ENCODE measurements around the gene METTL21C. TPM values are rescaled to one million over a fixed set of nuclear protein-coding genes. Genes with fewer than 3 reads are reported as not detected.

METTL21C gene
- total RNA-seq, 1 experiment from 2014 or later, result not detected

DNA sequence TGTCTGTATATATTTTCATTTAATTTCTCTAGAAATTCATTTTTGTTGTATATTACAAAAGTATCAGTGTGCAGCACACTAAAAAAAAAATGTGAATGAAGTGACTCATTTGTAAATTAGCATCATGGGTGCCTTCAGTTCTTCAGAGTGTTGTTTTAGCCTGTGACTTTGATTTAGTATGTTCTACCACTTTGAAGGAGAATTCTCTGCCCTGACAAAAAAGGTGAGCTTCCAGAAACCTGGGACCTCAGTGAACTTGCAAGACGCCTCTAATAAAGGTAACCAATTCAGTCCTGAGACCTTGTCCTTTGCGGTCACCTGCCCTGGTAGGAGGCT lies 2.4 kb downstream of the METTL21C start:
- ChIA-PET POLR2A (ENCODE audit: low non-redundant PET) (no interaction called here), CTCF (no interaction called here)
- DNase-seq (ENCODE audit: low spot score), result no peak
- no peaks in the 10 kb centered on the region for H3K27me3 ChIP-seq (replicated peaks; ENCODE audit: insufficient read depth, low read depth, low read length, poor library complexity)
- intact Hi-C loops (cut with micrococcal nuclease; ENCODE audit: unreplicated experiment), result no loop called here
- H3K9me3 ChIP-seq (ENCODE audit: low read depth, low read length, poor library complexity, severe bottlenecking), result no peaks in the 10 kb centered on the region
- no peaks in the 10 kb centered on the region for H3K4me1 ChIP-seq (ENCODE audit: insufficient read depth, low read length, poor library complexity, severe bottlenecking)
- no peaks in the 10 kb centered on the region for H3K36me3 ChIP-seq (ENCODE audit: insufficient read depth, low read length, poor library complexity, severe bottlenecking)
- H3K27ac ChIP-seq (ENCODE audit: low read depth, low read length, poor library complexity, severe bottlenecking), result no peak overlapping the region
- no peak overlapping the region for H3K4me3 ChIP-seq (ENCODE audit: low read depth, low read length, poor library complexity, severe bottlenecking)
- no peak for TF ChIP-seq EZH2 (IDR thresholded peaks at IDR 0.05; ENCODE audit: borderline replicate concordance, low read depth, low read length, poor library complexity, severe bottlenecking)
- TF ChIP-seq CTCF (conservative IDR thresholded peaks at IDR 0.05; ENCODE audit: low read depth, low read length), result no peak
- no TSS peak for BruUV-seq (replicated peaks)

GRCh38 chr13:102690883-102691282 lies 4.0 kb downstream of the METTL21C start:
- no peak overlapping the region for H3K27ac ChIP-seq (ENCODE audit: low read depth, low read length, poor library complexity, severe bottlenecking)
- CTCF ChIA-PET, result no interaction called here
- no peaks in the 10 kb centered on the region for H3K36me3 ChIP-seq (ENCODE audit: insufficient read depth, low read length, poor library complexity, severe bottlenecking)
- intact Hi-C loops (cut with micrococcal nuclease; ENCODE audit: unreplicated experiment), result no loop called here
- H3K9me3 ChIP-seq (ENCODE audit: low read depth, low read length, poor library complexity, severe bottlenecking), result no peaks in the 10 kb centered on the region
- no peak for DNase-seq (ENCODE audit: low spot score)
- no peak for TF ChIP-seq EZH2 (IDR thresholded peaks at IDR 0.05; ENCODE audit: borderline replicate concordance, low read depth, low read length, poor library complexity, severe bottlenecking)
- no peak for TF ChIP-seq CTCF (conservative IDR thresholded peaks at IDR 0.05; ENCODE audit: low read depth, low read length)
- H3K27me3 ChIP-seq (replicated peaks; ENCODE audit: insufficient read depth, low read depth, low read length, poor library complexity), result no peaks in the 10 kb centered on the region
- POLR2A ChIA-PET (ENCODE audit: low non-redundant PET), result no interaction called here
- no TSS peak for BruUV-seq (replicated peaks)
- no peak overlapping the region for H3K4me3 ChIP-seq (ENCODE audit: low read depth, low read length, poor library complexity, severe bottlenecking)
- H3K4me1 ChIP-seq (ENCODE audit: insufficient read depth, low read length, poor library complexity, severe bottlenecking), result no peaks in the 10 kb centered on the region

DNA sequence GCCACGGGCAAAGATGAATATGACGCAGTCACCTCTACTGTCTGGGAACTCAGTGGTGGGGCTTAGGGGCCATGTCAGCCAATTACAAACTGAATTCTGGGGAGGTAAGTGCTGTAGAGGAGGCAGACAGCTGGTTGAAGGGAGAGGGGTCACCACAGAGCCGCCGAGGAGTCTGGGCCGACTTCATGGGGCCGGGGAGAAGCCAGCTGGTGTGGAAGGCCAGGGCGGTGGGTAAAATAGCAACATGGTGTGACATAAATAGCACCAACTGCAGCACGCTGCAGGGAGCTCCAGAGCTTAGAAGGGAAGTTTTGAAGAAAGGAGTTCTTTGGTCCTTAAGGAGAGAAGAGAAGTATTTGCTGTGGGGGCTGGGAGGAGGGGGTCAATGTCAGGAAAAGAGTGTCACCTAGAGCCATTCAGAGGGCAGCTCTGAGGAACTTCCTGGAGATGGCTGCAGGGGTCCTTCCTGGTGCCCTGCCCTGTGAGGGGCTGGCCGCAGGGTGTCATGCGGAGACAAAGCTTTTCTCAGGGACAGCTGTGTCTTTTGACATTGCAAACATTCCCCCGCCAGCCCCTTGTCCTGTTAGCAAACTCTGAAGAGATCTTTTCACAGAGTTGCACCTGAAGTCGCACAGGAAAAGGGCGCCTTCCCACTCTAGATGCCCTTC lies 6.4 kb downstream of the METTL21C start:
- Histone ChIP-seq H3K27me3 (replicated peaks; ENCODE audit: insufficient read depth, low read depth, low read length, poor library complexity) (no peaks in the 10 kb centered on the region), H3K9me3 (ENCODE audit: low read depth, low read length, poor library complexity, severe bottlenecking) (no peaks in the 10 kb centered on the region), H3K4me1 (ENCODE audit: insufficient read depth, low read length, poor library complexity, severe bottlenecking) (no peaks in the 10 kb centered on the region), H3K27ac (ENCODE audit: low read depth, low read length, poor library complexity, severe bottlenecking) (no peak overlapping the region), H3K36me3 (ENCODE audit: insufficient read depth, low read length, poor library complexity, severe bottlenecking) (no peaks in the 10 kb centered on the region), H3K4me3 (ENCODE audit: low read depth, low read length, poor library complexity, severe bottlenecking) (no peak overlapping the region)
- TF ChIP-seq CTCF (conservative IDR thresholded peaks at IDR 0.05; ENCODE audit: low read depth, low read length), result no peak
- TF ChIP-seq EZH2 (IDR thresholded peaks at IDR 0.05; ENCODE audit: borderline replicate concordance, low read depth, low read length, poor library complexity, severe bottlenecking), result no peak
- ChIA-PET POLR2A (ENCODE audit: low non-redundant PET) (no interaction called here), CTCF (no interaction called here)
- intact Hi-C loops (cut with micrococcal nuclease; ENCODE audit: unreplicated experiment), result no loop called here
- no TSS peak for BruUV-seq (replicated peaks)
- no peak for DNase-seq (ENCODE audit: low spot score)
